ENCODE measurements around the gene SNX17. TPM values are rescaled to one million over a fixed set of nuclear protein-coding genes. Genes with fewer than 3 reads are reported as not detected.

The SNX17 gene
- total RNA-seq, 2 donors from 2014 or later: 84.4 to 133 TPM

GRCh38 chr2:27379836-27380625 is 9.6 kb downstream of the SNX17 start:
- Histone ChIP-seq H3K9me3 (no peaks in the 10 kb centered on the region), H3K4me3 (peak overlapping the region; percentile 72), H3K27ac (peak overlapping the region; percentile 77 to 90), H3K27me3 (replicated peaks; ENCODE audit: insufficient read depth) (no peaks in the 10 kb centered on the region), H3K4me1 (ENCODE audit: control insufficient read depth in 1 of 2, low read depth in 2 of 2) (peaks cover 11 to 15% of the 10 kb centered on the region in 2 donors), H3K36me3 (peaks cover 48% of the 10 kb centered on the region)
- ATAC-seq (ENCODE audit: insufficient number of reproducible peaks, low FRiP score, low read depth): peak; percentile 44
- TF ChIP-seq CTCF (IDR thresholded peaks at IDR 0.05): no peak
- DNase-seq (ENCODE audit: low spot score): peak; percentile 53

GRCh38 chr2:27380626-27381545 is 10.5 kb downstream of the SNX17 start, which contains the start of gene ZNF513:
TSS of gene ZNF513 (minus strand) at chr2:27380734. CDS start at chr2:27380526, 208 bp downstream.
- peak within 1 kb of the TSS; percentile 72 for H3K4me3 ChIP-seq
- H3K36me3 ChIP-seq: peaks cover 46% of the 10 kb centered on the region
- peak within 1 kb of the TSS; percentile 77 to 90 for H3K27ac ChIP-seq
- peaks cover 11 to 15% of the 10 kb centered on the region in 2 donors for H3K4me1 ChIP-seq (ENCODE audit: control insufficient read depth in 1 of 2, low read depth in 2 of 2)
- no peaks in the 10 kb centered on the region for H3K9me3 ChIP-seq
- DNase-seq (ENCODE audit: low spot score) (peak; percentile 91), ATAC-seq (ENCODE audit: insufficient number of reproducible peaks, low FRiP score, low read depth) (peak; percentile 94)
- TF ChIP-seq CTCF (IDR thresholded peaks at IDR 0.05): no peak
- H3K27me3 ChIP-seq (replicated peaks; ENCODE audit: insufficient read depth): no peaks in the 10 kb centered on the region

- Histone ChIP-seq H3K36me3 (peaks cover 40% of the 10 kb centered on the region), H3K27ac (peak overlapping the region; percentile 77 to 90), H3K27me3 (replicated peaks; ENCODE audit: insufficient read depth) (no peaks in the 10 kb centered on the region), H3K4me3 (peak overlapping the region; percentile 72), H3K9me3 (no peaks in the 10 kb centered on the region), H3K4me1 (ENCODE audit: control insufficient read depth in 1 of 2, low read depth in 2 of 2) (peaks cover 11 to 15% of the 10 kb centered on the region in 2 donors)
- DNase-seq (ENCODE audit: low spot score): no peak
- no peak for ATAC-seq (ENCODE audit: insufficient number of reproducible peaks, low FRiP score, low read depth)
- no peak for TF ChIP-seq CTCF (IDR thresholded peaks at IDR 0.05)
These were observed 11.3 kb downstream of the SNX17 start for GRCh38 chr2:27381577-27382181.

- no peaks in the 10 kb centered on the region for H3K4me1 ChIP-seq (ENCODE audit: control insufficient read depth in 1 of 2, low read depth in 2 of 2)
- no peak overlapping the region for H3K27ac ChIP-seq
- TF ChIP-seq CTCF (IDR thresholded peaks at IDR 0.05): no peak
- peaks cover under 1% of the 10 kb centered on the region for H3K36me3 ChIP-seq
- no peak for DNase-seq (ENCODE audit: low spot score)
- no peak for ATAC-seq (ENCODE audit: insufficient number of reproducible peaks, low FRiP score, low read depth)
- no peaks in the 10 kb centered on the region for H3K9me3 ChIP-seq
- no peaks in the 10 kb centered on the region for H3K27me3 ChIP-seq (replicated peaks; ENCODE audit: insufficient read depth)
- H3K4me3 ChIP-seq: no peak overlapping the region
These were observed 20.6 kb downstream of the SNX17 start for GRCh38 chr2:27390822-27391679.
